Coronary artery (tissue), 2 donors: ENCODE measurements around the gene POU2AF1.

ENCODE experiments used
- DNase-seq: peaks from one replicate; pipeline ENCODE4 v3.0.0-alpha.2; 2017; ENCODE audit warnings: low spot score
- H3K27ac ChIP-seq, 2 donors: fragments of 200-600 bp; sonication (generic); one replicate each; pipeline ENCODE4 v1.5.1; 2016 to 2019
- H3K4me3 ChIP-seq: fragments of 200-600 bp; sonication (generic); 2 replicates; pipeline ENCODE4 v1.5.1; 2016; ENCODE audit warnings: mild to moderate bottlenecking, moderate library complexity
- CTCF ChIP-seq: fragments of 200-600 bp; sonication (generic); IDR thresholded peaks from one replicate; pipeline ENCODE4 v1.5.1; 2019; ENCODE audit warnings: antibody characterized with exemption

The POU2AF1 gene

GRCh38 chr11:111319296-111319695 lies 59.8 kb downstream of the POU2AF1 start:
- TF ChIP-seq CTCF, result no peak
- no peak for DNase-seq
- H3K27ac ChIP-seq, result no peak overlapping the region
- no peak overlapping the region for H3K4me3 ChIP-seq

GRCh38 chr11:111312076-111312475 lies 67.0 kb downstream of the POU2AF1 start:
- DNase-seq, result no peak
- H3K27ac ChIP-seq, result no peak overlapping the region
- H3K4me3 ChIP-seq, result no peak overlapping the region
- TF ChIP-seq CTCF, result no peak

GRCh38 chr11:111310723-111311122 lies 68.4 kb downstream of the POU2AF1 start:
- no peak for DNase-seq
- H3K4me3 ChIP-seq, result no peak overlapping the region
- TF ChIP-seq CTCF, result no peak
- no peak overlapping the region for H3K27ac ChIP-seq

- no peak overlapping the region for H3K4me3 ChIP-seq
- no peak for DNase-seq
- TF ChIP-seq CTCF, result no peak
- H3K27ac ChIP-seq, result no peak overlapping the region
Observed at GRCh38 chr11:111310088-111310487, 69.0 kb downstream of the POU2AF1 start.

GRCh38 chr11:111309215-111309915 lies 69.7 kb downstream of the POU2AF1 start:
- DNase-seq, result no peak
- Histone ChIP-seq H3K27ac (no peak overlapping the region), H3K4me3 (no peak overlapping the region)
- TF ChIP-seq CTCF, result no peak

- no peak for DNase-seq
- no peak for TF ChIP-seq CTCF
- Histone ChIP-seq H3K4me3 (no peak overlapping the region), H3K27ac (no peak overlapping the region)
Observed at GRCh38 chr11:111308140-111308539, 70.9 kb downstream of the POU2AF1 start.

- TF ChIP-seq CTCF, result no peak
- DNase-seq, result no peak
- no peak overlapping the region for H3K27ac ChIP-seq
- no peak overlapping the region for H3K4me3 ChIP-seq
Observed at GRCh38 chr11:111307472-111308108, 71.5 kb downstream of the POU2AF1 start.
